Colonic mucosa (tissue), 4 donors: ENCODE results near the gene ANAPC1. TPM values are rescaled to one million over a fixed set of nuclear protein-coding genes. Genes with fewer than 3 reads are reported as not detected.

Experiments
- DNase-seq: peaks from one replicate; pipeline ENCODE4 v3.0.0-alpha.2; 2020
- H3K27ac ChIP-seq: fragments of 200-600 bp; one replicate; pipeline ENCODE4 v1.8.0; 2021
- H3K27me3 ChIP-seq: fragments of 200-600 bp; one replicate; pipeline ENCODE4 v1.8.0; 2021
- H3K36me3 ChIP-seq: fragments of 200-600 bp; one replicate; pipeline ENCODE4 v1.8.0; 2021
- H3K4me1 ChIP-seq: fragments of 200-600 bp; one replicate; pipeline ENCODE4 v1.8.0; 2021; ENCODE audit warnings: mild to moderate bottlenecking
- H3K4me3 ChIP-seq: fragments of 200-600 bp; one replicate; pipeline ENCODE4 v1.8.0; 2021
- H3K9ac ChIP-seq, 2 donors: one replicate each; pipeline ENCODE4 v1.7.0; 2013; ENCODE audit warnings: control low read depth in 2 of 2, low read depth in 2 of 2, low read length in 2 of 2
- H3K9me3 ChIP-seq: fragments of 200-600 bp; one replicate; pipeline ENCODE4 v1.8.0; 2021
- intact Hi-C: fragments of 100-400 bp; cut with DNase I; formaldehyde crosslinking; loops from one replicate; pipeline ENCODE4 v1.14.1; 2022
- total RNA-seq, 2 donors: library from RNA; stranded (reverse); fragmentation: NEBNext Ultra II Directional in 1 of 2; extraction: Animal tissue kit (Norgen Biotek cat#: 25700) in 1 of 2; gene quantifications; one replicate each; pipeline ENCODE4 v1.2.1, GENCODE V29; 2021
- TF ChIP-seq, protein P1 (sequence below): fragments of 200-600 bp; IDR thresholded peaks from one replicate; pipeline ENCODE4 v1.8.0; 2022; ENCODE audit warnings: antibody characterized with exemption, mild to moderate bottlenecking
- donor health status: healthy.
- donor health status: DM: no; HTN: no; CAD: no.
- donor health status: DM: no; HTN: no; CAD: no.

ANAPC1 gene, protein sequence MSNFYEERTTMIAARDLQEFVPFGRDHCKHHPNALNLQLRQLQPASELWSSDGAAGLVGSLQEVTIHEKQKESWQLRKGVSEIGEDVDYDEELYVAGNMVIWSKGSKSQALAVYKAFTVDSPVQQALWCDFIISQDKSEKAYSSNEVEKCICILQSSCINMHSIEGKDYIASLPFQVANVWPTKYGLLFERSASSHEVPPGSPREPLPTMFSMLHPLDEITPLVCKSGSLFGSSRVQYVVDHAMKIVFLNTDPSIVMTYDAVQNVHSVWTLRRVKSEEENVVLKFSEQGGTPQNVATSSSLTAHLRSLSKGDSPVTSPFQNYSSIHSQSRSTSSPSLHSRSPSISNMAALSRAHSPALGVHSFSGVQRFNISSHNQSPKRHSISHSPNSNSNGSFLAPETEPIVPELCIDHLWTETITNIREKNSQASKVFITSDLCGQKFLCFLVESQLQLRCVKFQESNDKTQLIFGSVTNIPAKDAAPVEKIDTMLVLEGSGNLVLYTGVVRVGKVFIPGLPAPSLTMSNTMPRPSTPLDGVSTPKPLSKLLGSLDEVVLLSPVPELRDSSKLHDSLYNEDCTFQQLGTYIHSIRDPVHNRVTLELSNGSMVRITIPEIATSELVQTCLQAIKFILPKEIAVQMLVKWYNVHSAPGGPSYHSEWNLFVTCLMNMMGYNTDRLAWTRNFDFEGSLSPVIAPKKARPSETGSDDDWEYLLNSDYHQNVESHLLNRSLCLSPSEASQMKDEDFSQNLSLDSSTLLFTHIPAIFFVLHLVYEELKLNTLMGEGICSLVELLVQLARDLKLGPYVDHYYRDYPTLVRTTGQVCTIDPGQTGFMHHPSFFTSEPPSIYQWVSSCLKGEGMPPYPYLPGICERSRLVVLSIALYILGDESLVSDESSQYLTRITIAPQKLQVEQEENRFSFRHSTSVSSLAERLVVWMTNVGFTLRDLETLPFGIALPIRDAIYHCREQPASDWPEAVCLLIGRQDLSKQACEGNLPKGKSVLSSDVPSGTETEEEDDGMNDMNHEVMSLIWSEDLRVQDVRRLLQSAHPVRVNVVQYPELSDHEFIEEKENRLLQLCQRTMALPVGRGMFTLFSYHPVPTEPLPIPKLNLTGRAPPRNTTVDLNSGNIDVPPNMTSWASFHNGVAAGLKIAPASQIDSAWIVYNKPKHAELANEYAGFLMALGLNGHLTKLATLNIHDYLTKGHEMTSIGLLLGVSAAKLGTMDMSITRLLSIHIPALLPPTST (N-terminal part only)
- 10 to 100 TPM; 32.9 to 62.1 TPM for total RNA-seq

DNA sequence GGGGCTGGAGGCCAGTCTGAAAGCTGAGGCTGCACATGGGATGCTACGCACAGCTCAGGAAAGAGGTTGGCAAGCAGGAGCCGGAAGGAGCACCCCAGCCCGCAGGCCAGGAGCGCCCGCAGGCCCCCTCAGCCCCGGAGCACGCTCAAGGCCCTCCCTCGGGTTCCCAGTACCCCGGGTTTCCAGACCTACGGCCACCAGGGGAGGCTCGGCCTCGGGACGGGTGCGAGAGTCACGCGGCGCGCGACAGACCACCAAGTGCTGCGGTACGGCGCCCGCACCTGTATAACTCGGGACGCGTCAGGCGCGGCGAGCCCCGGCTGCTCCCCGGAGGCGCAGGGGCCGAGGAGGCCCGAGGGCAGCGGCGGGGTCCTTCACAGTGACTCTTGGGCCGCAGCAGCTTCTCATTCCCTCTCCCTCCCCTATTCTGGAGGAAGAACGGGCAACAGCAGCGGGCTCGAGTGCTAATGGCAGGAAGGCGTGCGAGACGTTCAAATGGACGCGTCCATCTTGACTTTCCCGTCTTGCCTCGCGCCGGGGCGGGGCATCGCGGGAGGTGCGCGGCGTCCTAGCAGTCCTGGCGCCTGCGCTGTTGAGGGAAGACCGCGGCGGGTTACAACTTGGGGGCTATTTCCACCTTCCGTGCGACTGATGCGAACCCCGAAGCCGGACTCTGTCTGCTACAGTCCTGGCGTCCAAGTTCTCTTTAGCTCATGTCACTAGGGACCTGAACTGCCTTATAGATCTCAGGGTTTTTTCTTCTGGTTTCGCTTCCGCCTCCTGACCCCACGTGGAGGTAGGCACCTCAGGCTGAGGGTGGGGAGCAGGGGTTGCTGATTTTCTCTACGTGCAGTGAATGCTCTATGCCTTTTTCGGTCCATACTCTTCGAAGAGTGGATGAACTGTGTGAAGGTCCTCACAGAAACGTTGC is at the start of gene ANAPC1:
ANAPC1 (minus strand) TSS at position 533 of the 931 bp plus-strand sequence. CDS start 3,368 bp downstream, outside the sequence.
- intact Hi-C loops: loop anchor here (10.0 kb wide), 1 partner anchor 371 kb away; the partner anchor contains the start of gene ZC3H8
- peak within 1 kb of the TSS; percentile 88 for H3K4me3 ChIP-seq
- no peaks in the 10 kb centered on the region for H3K27me3 ChIP-seq
- no peaks in the 10 kb centered on the region for H3K9me3 ChIP-seq
- peak within 1 kb of the TSS; percentile 86 to 98 for H3K9ac ChIP-seq
- H3K36me3 ChIP-seq: no peaks in the 10 kb centered on the region
- DNase-seq: peak; percentile 92
- peaks cover 7% of the 10 kb centered on the region for H3K4me1 ChIP-seq
- peak within 1 kb of the TSS; percentile 68 for H3K27ac ChIP-seq
- TF ChIP-seq, protein P1, sequence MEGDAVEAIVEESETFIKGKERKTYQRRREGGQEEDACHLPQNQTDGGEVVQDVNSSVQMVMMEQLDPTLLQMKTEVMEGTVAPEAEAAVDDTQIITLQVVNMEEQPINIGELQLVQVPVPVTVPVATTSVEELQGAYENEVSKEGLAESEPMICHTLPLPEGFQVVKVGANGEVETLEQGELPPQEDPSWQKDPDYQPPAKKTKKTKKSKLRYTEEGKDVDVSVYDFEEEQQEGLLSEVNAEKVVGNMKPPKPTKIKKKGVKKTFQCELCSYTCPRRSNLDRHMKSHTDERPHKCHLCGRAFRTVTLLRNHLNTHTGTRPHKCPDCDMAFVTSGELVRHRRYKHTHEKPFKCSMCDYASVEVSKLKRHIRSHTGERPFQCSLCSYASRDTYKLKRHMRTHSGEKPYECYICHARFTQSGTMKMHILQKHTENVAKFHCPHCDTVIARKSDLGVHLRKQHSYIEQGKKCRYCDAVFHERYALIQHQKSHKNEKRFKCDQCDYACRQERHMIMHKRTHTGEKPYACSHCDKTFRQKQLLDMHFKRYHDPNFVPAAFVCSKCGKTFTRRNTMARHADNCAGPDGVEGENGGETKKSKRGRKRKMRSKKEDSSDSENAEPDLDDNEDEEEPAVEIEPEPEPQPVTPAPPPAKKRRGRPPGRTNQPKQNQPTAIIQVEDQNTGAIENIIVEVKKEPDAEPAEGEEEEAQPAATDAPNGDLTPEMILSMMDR: no peak

DNA sequence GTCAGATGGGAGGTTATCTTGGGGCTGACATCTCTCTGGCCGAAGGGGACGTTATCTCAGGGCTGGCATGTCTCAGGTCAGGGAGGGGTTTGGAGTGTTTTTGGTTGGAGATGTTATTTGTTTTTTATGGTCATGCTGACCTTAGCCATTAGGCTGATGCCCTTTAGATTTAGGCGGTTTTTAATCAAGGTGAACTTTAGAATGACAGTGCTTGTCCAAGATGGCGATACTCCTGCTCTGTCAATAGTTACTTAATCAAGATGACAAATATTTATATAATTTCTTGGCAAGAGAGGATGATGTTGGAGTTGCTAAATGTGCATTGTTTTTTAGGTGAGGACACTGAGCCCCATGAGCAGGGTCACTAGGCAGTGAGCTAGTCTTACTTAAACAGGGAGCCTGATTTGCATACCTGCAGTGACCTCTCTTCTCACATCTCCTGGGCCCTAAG is 48.9 kb upstream of the ANAPC1 start:
- H3K9me3 ChIP-seq: no peaks in the 10 kb centered on the region

DNA sequence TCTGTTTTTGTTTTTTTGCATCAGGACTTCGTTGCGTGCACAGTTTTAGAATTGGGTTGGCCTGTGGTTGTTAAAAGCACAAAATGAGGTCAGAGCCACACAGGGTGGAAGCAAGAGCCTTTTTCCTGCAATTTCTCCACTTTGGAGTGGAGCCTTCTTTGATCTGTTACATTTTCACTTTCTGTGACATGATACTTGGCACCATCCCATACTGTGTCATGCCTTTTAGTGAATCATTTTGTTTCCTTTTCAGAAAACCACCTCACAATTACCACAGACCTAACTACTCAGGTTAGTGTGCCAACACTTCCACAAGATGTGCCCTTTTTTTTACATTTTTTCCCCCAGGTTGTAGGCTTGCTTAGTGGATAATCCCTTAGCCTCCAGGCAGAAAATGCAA is 46.9 kb upstream of the ANAPC1 start:
- no peak for DNase-seq
- Histone ChIP-seq H3K9me3 (no peaks in the 10 kb centered on the region), H3K27me3 (no peaks in the 10 kb centered on the region), H3K4me3 (no peak overlapping the region), H3K9ac (no peak overlapping the region), H3K4me1 (no peaks in the 10 kb centered on the region), H3K27ac (no peak overlapping the region), H3K36me3 (no peaks in the 10 kb centered on the region)
- intact Hi-C loops: no loop called here
- TF ChIP-seq, protein P1: no peak

More for the DNA sequence above, 48.9 kb upstream of the ANAPC1 start:
- Histone ChIP-seq H3K36me3 (no peaks in the 10 kb centered on the region), H3K27ac (no peak overlapping the region), H3K4me3 (no peak overlapping the region), H3K9ac (no peak overlapping the region), H3K4me1 (no peaks in the 10 kb centered on the region), H3K27me3 (no peaks in the 10 kb centered on the region)
- TF ChIP-seq, protein P1: no peak
- no peak for DNase-seq
- intact Hi-C loops: no loop called here

GRCh38 chr2:111930409-111930808 is 46.4 kb upstream of the ANAPC1 start:
- DNase-seq: no peak
- Histone ChIP-seq H3K4me1 (no peaks in the 10 kb centered on the region), H3K36me3 (no peaks in the 10 kb centered on the region), H3K4me3 (no peak overlapping the region), H3K9me3 (no peaks in the 10 kb centered on the region), H3K27me3 (no peaks in the 10 kb centered on the region), H3K9ac (no peak overlapping the region), H3K27ac (no peak overlapping the region)
- intact Hi-C loops: no loop called here
- TF ChIP-seq, protein P1: no peak
